BJ (cell line): ENCODE data around the gene AGBL4. TPM values are rescaled to one million over a fixed set of nuclear protein-coding genes. Genes with fewer than 3 reads are reported as not detected.

Experiments
- CTCF ChIA-PET: fragments of 350-600 bp; formaldehyde crosslinking; extraction: SDS; loops from one replicate; lab custom pipeline; 2021; ENCODE audit warnings: antibody characterized with exemption, inconsistent platforms; lab: Yijun Ruan, JAX
- POLR2A ChIA-PET: fragments of 300-600 bp; sonication (Branson Sonifier 250); formaldehyde crosslinking; extraction: SDS; loops from one replicate; lab custom pipeline; 2021; ENCODE audit warnings: antibody characterized with exemption; lab: Charles Lee
- DNase-seq: peaks from one replicate; pipeline ENCODE4 v3.0.0-alpha.2; 2011; ENCODE audit warnings: low read depth
- H3K27me3 ChIP-seq: 2 replicates; pipeline ENCODE4 v1.6.0; 2011; ENCODE audit warnings: low read length; ENCODE audit not compliant: control insufficient read depth, insufficient read depth
- H3K36me3 ChIP-seq: 2 replicates; pipeline ENCODE4 v1.5.1; 2011; ENCODE audit warnings: low read length; ENCODE audit not compliant: control insufficient read depth, insufficient read depth
- H3K4me3 ChIP-seq: 2 replicates; pipeline ENCODE4 v1.5.1; 2011; ENCODE audit warnings: low read depth, mild to moderate bottlenecking, control low read depth, low read length
- polyA plus RNA-seq: library from polyadenylated mRNA; depleted of rRNA; stranded (reverse); fragments of >200 nt; gene quantifications from 2 replicates; pipeline ENCODE4 v1.2.3, GENCODE V29; 2011
- TF ChIP-seq, protein P1 (sequence below): IDR thresholded peaks from 2 replicates; pipeline ENCODE4 v1.5.1; 2011; ENCODE audit warnings: low read depth, mild to moderate bottlenecking, control low read depth, inconsistent platforms, low read length, moderate library complexity; ENCODE audit not compliant: insufficient read depth

The AGBL4 gene
- polyA plus RNA-seq, 1 experiment = not detected

DNA sequence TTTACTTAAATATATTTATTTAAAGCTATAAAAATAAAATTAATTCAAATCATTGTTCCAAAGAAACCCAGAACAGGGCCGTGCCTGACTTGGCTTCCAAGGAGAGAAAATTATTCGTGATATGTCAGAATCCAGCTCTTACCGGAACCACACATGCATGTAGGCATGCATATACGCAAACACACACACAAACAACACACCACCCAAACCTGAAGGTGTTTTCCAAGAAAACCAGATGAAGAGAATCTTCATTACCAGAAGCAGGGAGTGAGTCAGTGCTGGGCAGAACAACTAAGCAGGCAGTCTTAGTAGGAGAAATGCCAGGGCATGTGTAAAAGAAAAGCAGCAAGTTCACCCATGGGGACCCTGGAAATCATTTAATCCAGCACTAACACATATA is 815.0 kb downstream of the AGBL4 start:
- CTCF ChIA-PET = no interaction called here

DNA sequence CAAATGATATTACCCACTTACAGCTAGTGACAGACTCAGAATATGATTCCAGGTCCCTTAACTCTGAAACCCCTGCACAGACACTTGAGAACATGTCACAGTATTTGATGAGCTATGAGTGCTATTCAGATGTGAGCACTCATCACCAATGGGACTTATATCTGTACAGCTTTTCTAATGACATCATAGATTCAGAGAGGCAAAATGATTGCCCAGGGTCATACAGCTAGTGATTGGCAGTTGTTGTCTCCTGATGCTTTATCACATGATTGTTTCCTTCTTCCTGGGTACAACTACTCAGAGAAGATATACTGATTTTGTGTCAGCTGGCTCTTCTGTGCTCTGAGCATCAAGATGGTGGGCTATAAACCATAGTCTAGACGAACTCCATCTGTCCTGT is 819.0 kb downstream of the AGBL4 start:
- Histone ChIP-seq H3K4me3 (no peak overlapping the region), H3K27me3 (no peaks in the 10 kb centered on the region), H3K36me3 (no peaks in the 10 kb centered on the region)
- POLR2A ChIA-PET = no interaction called here
- TF ChIP-seq, protein P1, sequence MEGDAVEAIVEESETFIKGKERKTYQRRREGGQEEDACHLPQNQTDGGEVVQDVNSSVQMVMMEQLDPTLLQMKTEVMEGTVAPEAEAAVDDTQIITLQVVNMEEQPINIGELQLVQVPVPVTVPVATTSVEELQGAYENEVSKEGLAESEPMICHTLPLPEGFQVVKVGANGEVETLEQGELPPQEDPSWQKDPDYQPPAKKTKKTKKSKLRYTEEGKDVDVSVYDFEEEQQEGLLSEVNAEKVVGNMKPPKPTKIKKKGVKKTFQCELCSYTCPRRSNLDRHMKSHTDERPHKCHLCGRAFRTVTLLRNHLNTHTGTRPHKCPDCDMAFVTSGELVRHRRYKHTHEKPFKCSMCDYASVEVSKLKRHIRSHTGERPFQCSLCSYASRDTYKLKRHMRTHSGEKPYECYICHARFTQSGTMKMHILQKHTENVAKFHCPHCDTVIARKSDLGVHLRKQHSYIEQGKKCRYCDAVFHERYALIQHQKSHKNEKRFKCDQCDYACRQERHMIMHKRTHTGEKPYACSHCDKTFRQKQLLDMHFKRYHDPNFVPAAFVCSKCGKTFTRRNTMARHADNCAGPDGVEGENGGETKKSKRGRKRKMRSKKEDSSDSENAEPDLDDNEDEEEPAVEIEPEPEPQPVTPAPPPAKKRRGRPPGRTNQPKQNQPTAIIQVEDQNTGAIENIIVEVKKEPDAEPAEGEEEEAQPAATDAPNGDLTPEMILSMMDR = no peak
- CTCF ChIA-PET = no interaction called here
- DNase-seq = no peak

More for the DNA sequence above, 815.0 kb downstream of the AGBL4 start:
- Histone ChIP-seq H3K4me3 (no peak overlapping the region), H3K36me3 (no peaks in the 10 kb centered on the region), H3K27me3 (no peaks in the 10 kb centered on the region)
- no peak for DNase-seq
- POLR2A ChIA-PET = no interaction called here
- TF ChIP-seq, protein P1 = no peak

DNA sequence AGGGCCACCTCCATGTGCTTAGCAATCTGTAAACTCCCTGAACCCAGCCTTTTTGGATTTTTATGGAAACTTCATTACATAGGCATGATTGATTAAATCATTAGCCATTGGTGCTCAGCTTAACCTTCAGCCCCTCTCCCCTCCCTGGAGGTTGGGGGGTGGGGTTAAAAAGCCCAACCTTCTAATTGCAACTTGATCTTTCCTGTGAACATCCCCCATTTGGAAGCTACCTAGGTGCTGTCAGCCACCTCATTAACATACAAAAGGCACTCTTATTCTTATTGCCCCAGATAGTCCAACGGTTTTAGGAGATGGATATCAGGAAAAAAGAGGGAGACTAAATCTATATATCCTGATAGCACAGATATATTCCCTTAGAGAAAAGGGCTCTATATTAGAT is 823.0 kb downstream of the AGBL4 start:
- Histone ChIP-seq H3K36me3 (no peaks in the 10 kb centered on the region), H3K4me3 (no peak overlapping the region), H3K27me3 (no peaks in the 10 kb centered on the region)
- DNase-seq = no peak
- POLR2A ChIA-PET = no interaction called here
- CTCF ChIA-PET = no interaction called here
- TF ChIP-seq, protein P1 = no peak

DNA sequence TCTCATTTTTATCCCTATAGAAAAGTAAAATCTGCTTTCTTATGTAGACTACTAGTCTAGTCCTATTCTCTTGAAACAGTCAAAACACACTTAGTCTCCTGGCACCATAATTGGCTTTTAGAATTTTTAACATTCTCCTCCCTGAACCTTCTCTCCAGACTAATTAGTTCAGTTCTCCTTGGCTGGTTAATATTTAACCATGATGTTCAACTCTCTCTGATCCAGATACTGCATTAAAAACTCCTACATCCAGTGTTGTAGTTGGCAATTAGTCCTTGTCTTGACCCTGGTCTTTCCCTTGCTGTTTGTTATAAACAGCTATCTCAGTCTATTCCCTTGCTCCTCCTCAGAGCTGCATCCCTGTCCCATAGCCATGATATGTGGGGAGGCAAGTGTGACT is 824.2 kb downstream of the AGBL4 start:
- ChIA-PET CTCF (no interaction called here), POLR2A (no interaction called here)
- Histone ChIP-seq H3K27me3 (no peaks in the 10 kb centered on the region), H3K36me3 (no peaks in the 10 kb centered on the region), H3K4me3 (no peak overlapping the region)
- TF ChIP-seq, protein P1 = no peak
- DNase-seq = no peak

DNA sequence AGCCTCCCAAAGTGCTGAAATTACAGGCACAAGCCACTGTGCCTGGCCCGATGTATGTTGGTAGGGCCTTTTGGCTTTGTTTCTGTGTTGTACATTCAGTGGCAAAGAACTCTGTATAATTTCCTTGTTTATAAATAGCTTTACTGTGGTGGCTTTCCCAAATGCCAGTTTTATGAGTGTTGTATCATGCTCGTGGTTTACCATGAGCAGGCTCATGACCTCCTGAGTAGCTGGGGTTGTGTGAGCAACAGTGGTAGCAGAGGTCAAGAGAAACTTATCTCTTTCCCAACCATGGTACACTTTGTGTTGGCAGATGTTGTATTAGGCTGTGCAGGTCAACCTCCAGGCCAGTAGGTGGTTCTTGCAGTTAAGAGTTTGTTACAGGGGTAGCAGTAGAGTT is 826.7 kb downstream of the AGBL4 start:
- Histone ChIP-seq H3K27me3 (no peaks in the 10 kb centered on the region), H3K36me3 (no peaks in the 10 kb centered on the region), H3K4me3 (no peak overlapping the region)
- POLR2A ChIA-PET = no interaction called here
- DNase-seq = no peak
- TF ChIP-seq, protein P1 = no peak
- CTCF ChIA-PET = no interaction called here
